H1 (cell line): ENCODE results near the gene TRIM9. TPM values are rescaled to one million over a fixed set of nuclear protein-coding genes. Genes with fewer than 3 reads are reported as not detected.

ENCODE experiments used
- CTCF ChIA-PET: fragments of 300-600 bp; sonication (Branson Sonifier 250); formaldehyde crosslinking; loops from one replicate; lab custom pipeline; 2021; ENCODE audit not compliant: partially characterized antibody; lab: Charles Lee
- POLR2A ChIA-PET: fragments of 300-600 bp; sonication (Branson Sonifier 250); formaldehyde crosslinking; loops from one replicate; lab custom pipeline; 2021; ENCODE audit warnings: inconsistent platforms; ENCODE audit not compliant: partially characterized antibody; lab: Charles Lee
- DNase-seq, 2 experiments: peaks; one replicate each; pipeline versions ENCODE4 v3.0.0 to v3.0.0-alpha.2; 2010 to 2022; ENCODE audit warnings: low spot score in 2 of 2, low read depth in 1 of 2, mixed read lengths in 1 of 2
- FAIRE-seq: peaks from 2 replicates; lab custom pipeline; 2011; peaks lifted over from hg19 to GRCh38; lab: Jason Lieb, UNC
- H2AFZ ChIP-seq: 2 replicates; pipeline ENCODE4 v1.8.1; 2012; ENCODE audit warnings: low read length, inconsistent platforms
- H2AK5ac ChIP-seq: 2 replicates; pipeline ENCODE4 v1.6.1; 2013; ENCODE audit warnings: low read depth, low read length
- H2BK120ac ChIP-seq: replicated peaks from 2 replicates; pipeline ENCODE3; 2013; ENCODE audit warnings: low read depth, low read length, inconsistent platforms
- H2BK12ac ChIP-seq: 2 replicates; pipeline ENCODE4 v1.6.1; 2013; ENCODE audit warnings: low read depth, low read length
- H2BK15ac ChIP-seq: 2 replicates; pipeline ENCODE4 v1.6.1; 2013; ENCODE audit warnings: low read length
- H2BK20ac ChIP-seq: 2 replicates; pipeline ENCODE4 v1.6.1; 2013; ENCODE audit warnings: low read length
- H2BK5ac ChIP-seq: 2 replicates; pipeline ENCODE4 v1.6.1; 2013; ENCODE audit warnings: low read depth, low read length
- H3K14ac ChIP-seq: 2 replicates; pipeline ENCODE4 v1.6.1; 2013; ENCODE audit warnings: inconsistent platforms; ENCODE audit not compliant: insufficient read length
- H3K18ac ChIP-seq: 2 replicates; pipeline ENCODE4 v1.6.1; 2013; ENCODE audit warnings: low read length; ENCODE audit errors: extremely low read depth
- H3K23ac ChIP-seq: 2 replicates; pipeline ENCODE4 v1.6.1; 2013; ENCODE audit warnings: inconsistent platforms; ENCODE audit not compliant: insufficient read length
- H3K23me2 ChIP-seq: 2 replicates; pipeline ENCODE4 v1.6.1; 2013; ENCODE audit warnings: low read depth, low read length
- H3K27ac ChIP-seq: 2 replicates; pipeline ENCODE4 v1.6.1; 2011; ENCODE audit warnings: low read depth, low read length, inconsistent platforms
- H3K27me3 ChIP-seq, 4 experiments: replicated peaks in 1 of 4; 1 replicate in 1 of 4; 2 replicates in 3 of 4; pipeline versions ENCODE4 v1.6.1 to v1.8.1; 2011 to 2013; ENCODE audit warnings: low read length in 3 of 4, mild to moderate bottlenecking in 3 of 4, inconsistent platforms in 2 of 4, mixed read lengths in 2 of 4, moderate library complexity in 1 of 4; ENCODE audit not compliant: control insufficient read depth in 3 of 4, insufficient read depth in 3 of 4; ENCODE audit errors: extremely low read depth in 1 of 4
- H3K36me3 ChIP-seq, 4 experiments: 2 replicates each; pipeline versions ENCODE4 v1.6.1 to v1.8.1; 2011 to 2013; ENCODE audit warnings: mild to moderate bottlenecking in 4 of 4, low read length in 3 of 4, moderate library complexity in 2 of 4, control low read depth in 1 of 4, inconsistent platforms in 1 of 4; ENCODE audit not compliant: insufficient read depth in 4 of 4, control insufficient read depth in 2 of 4
- H3K4ac ChIP-seq: replicated peaks from 2 replicates; pipeline ENCODE3; 2013; ENCODE audit warnings: low read length, low read depth, mixed read lengths, inconsistent platforms; ENCODE audit not compliant: insufficient read length
- H3K4me1 ChIP-seq, 4 experiments: replicated peaks in 1 of 4; 1 replicate in 1 of 4; 2 replicates in 3 of 4; pipeline versions ENCODE4 v1.6.1 to v1.8.1; 2011 to 2013; ENCODE audit warnings: low read length in 3 of 4, inconsistent platforms in 2 of 4, mixed read lengths in 1 of 4; ENCODE audit not compliant: insufficient read depth in 4 of 4, control insufficient read depth in 3 of 4
- H3K4me2 ChIP-seq, 2 experiments: 2 replicates each; pipeline versions ENCODE4 v1.6.1 to v1.8.1; 2011 to 2013; ENCODE audit warnings: low read depth in 2 of 2, low read length in 2 of 2, control low read depth in 1 of 2, inconsistent platforms in 1 of 2, mild to moderate bottlenecking in 1 of 2; ENCODE audit not compliant: insufficient read depth in 1 of 2
- H3K4me3 ChIP-seq, 4 experiments: fragments of 200-600, 300-600 bp in 1 of 4; sonication (generic), shearing (Covaris generic), sonication (Bioruptor Twin) in 1 of 4; 2 replicates each; pipeline versions ENCODE4 v1.5.1 to v1.8.1; 2011 to 2016; ENCODE audit warnings: low read length in 4 of 4, low read depth in 3 of 4, control low read depth in 2 of 4, inconsistent platforms in 2 of 4, mild to moderate bottlenecking in 2 of 4, mixed read lengths in 1 of 4, moderate library complexity in 1 of 4; ENCODE audit not compliant: insufficient read depth in 2 of 4; ENCODE audit errors: extremely low read depth in 1 of 4
- H3K56ac ChIP-seq: replicated peaks from 2 replicates; pipeline ENCODE3; 2013; ENCODE audit warnings: low read depth, mild to moderate bottlenecking, mixed read lengths, low read length, inconsistent platforms; ENCODE audit not compliant: insufficient read length
- H3K79me1 ChIP-seq: 2 replicates; pipeline ENCODE4 v1.6.1; 2013; ENCODE audit warnings: low read depth, low read length, control low read depth
- H3K79me2 ChIP-seq, 2 experiments: 2 replicates each; pipeline versions ENCODE4 v1.6.1 to v1.8.1; 2012 to 2013; ENCODE audit warnings: low read length in 2 of 2, mild to moderate bottlenecking in 2 of 2, inconsistent platforms in 1 of 2; ENCODE audit not compliant: insufficient read depth in 2 of 2, control insufficient read depth in 1 of 2
- H3K9ac ChIP-seq, 4 experiments: replicated peaks in 1 of 4; 1 replicate in 1 of 4; 2 replicates in 3 of 4; pipeline versions ENCODE4 v1.6.1 to v1.8.1; 2011 to 2013; ENCODE audit warnings: low read depth in 3 of 4, low read length in 3 of 4, control low read depth in 2 of 4, mild to moderate bottlenecking in 2 of 4, moderate library complexity in 2 of 4, inconsistent platforms in 1 of 4; ENCODE audit errors: extremely low read depth in 1 of 4
- H3K9me3 ChIP-seq, 2 experiments: 2 replicates each; pipeline versions ENCODE4 v1.6.1 to v1.8.1; 2012 to 2013; ENCODE audit warnings: mild to moderate bottlenecking in 2 of 2, moderate library complexity in 2 of 2, control low read depth in 1 of 2, inconsistent platforms in 1 of 2, low read depth in 1 of 2, low read length in 1 of 2, mixed read lengths in 1 of 2; ENCODE audit not compliant: insufficient read depth in 2 of 2
- H4K20me1 ChIP-seq, 2 experiments: replicated peaks in 1 of 2; 2 replicates each; pipeline versions ENCODE3 to v1.8.1; 2011 to 2013; ENCODE audit warnings: inconsistent platforms in 2 of 2, low read length in 2 of 2, mild to moderate bottlenecking in 1 of 2; ENCODE audit not compliant: insufficient read depth in 2 of 2, control insufficient read depth in 1 of 2
- H4K5ac ChIP-seq: 2 replicates; pipeline ENCODE4 v1.6.1; 2013; ENCODE audit warnings: low read length, low read depth, mixed read lengths, inconsistent platforms; ENCODE audit not compliant: insufficient read length
- H4K8ac ChIP-seq: 2 replicates; pipeline ENCODE4 v1.8.0; 2013; ENCODE audit warnings: mild to moderate bottlenecking, moderate library complexity, low read length, inconsistent platforms; ENCODE audit not compliant: insufficient read depth; ENCODE audit errors: extremely low read depth
- H4K91ac ChIP-seq: replicated peaks from 2 replicates; pipeline ENCODE3; 2013; ENCODE audit warnings: low read length, mixed read lengths, inconsistent platforms; ENCODE audit not compliant: insufficient read length
- ATF3 ChIP-seq: IDR thresholded peaks from 2 replicates; pipeline ENCODE4 v1.6.1; 2011; ENCODE audit warnings: low read depth, mild to moderate bottlenecking, low read length; ENCODE audit not compliant: insufficient read depth
- CBX5 ChIP-seq: fragments of 300-800, 300-1000 bp; sonication (generic); IDR thresholded peaks from 2 replicates; pipeline ENCODE4 v1.7.1; 2016; ENCODE audit warnings: antibody characterized with exemption, low read length, low read depth
- CHD2 ChIP-seq: IDR thresholded peaks from 2 replicates; pipeline ENCODE4 v1.6.1; 2012; ENCODE audit warnings: low read length, improper control_type of control experiment
- EGR1 ChIP-seq: IDR thresholded peaks from 2 replicates; pipeline ENCODE4 v1.6.1; 2011; ENCODE audit warnings: low read depth, low read length, borderline replicate concordance
- EP300 ChIP-seq, 2 experiments: IDR thresholded peaks; 1 replicate in 1 of 2; 2 replicates in 1 of 2; pipeline ENCODE4 v1.6.1; 2011 to 2012; ENCODE audit warnings: low read depth in 2 of 2, low read length in 2 of 2, mild to moderate bottlenecking in 2 of 2, borderline replicate concordance in 1 of 2, inconsistent platforms in 1 of 2, moderate library complexity in 1 of 2
- KDM4A ChIP-seq: IDR thresholded peaks from one replicate; pipeline ENCODE4 v1.7.1; 2012; ENCODE audit warnings: low read depth, mild to moderate bottlenecking, moderate library complexity, low read length, inconsistent platforms; ENCODE audit not compliant: severe bottlenecking
- KDM5A ChIP-seq: fragments of 200-600 bp; IDR thresholded peaks from 2 replicates; pipeline ENCODE4 v1.7.1; 2012; ENCODE audit warnings: mild to moderate bottlenecking, low read length, inconsistent platforms, mixed read lengths
- MAX ChIP-seq: IDR thresholded peaks from 2 replicates; pipeline ENCODE4 v1.6.1; 2012; ENCODE audit warnings: inconsistent platforms
- PHF8 ChIP-seq: fragments of 200-600 bp; sonication (generic); conservative IDR thresholded peaks from 2 replicates; pipeline ENCODE4 v1.7.1; 2012; ENCODE audit warnings: low read depth, mild to moderate bottlenecking, inconsistent platforms, low read length, moderate library complexity
- POU5F1 ChIP-seq: IDR thresholded peaks from 2 replicates; pipeline ENCODE4 v1.6.1; 2011; ENCODE audit warnings: low read depth, mild to moderate bottlenecking, low read length, moderate library complexity
- RBBP5 ChIP-seq: IDR thresholded peaks from 2 replicates; pipeline ENCODE4 v1.7.1; 2012; ENCODE audit warnings: low read depth, mild to moderate bottlenecking, inconsistent platforms, low read length, moderate library complexity, borderline replicate concordance
- RNF2 ChIP-seq: fragments of 200-900, 300-1000 bp; sonication (generic); IDR thresholded peaks from 2 replicates; pipeline ENCODE4 v1.7.1; 2016; ENCODE audit warnings: borderline replicate concordance, low read depth, mild to moderate bottlenecking, antibody characterized with exemption, low read length; ENCODE audit not compliant: poor library complexity, severe bottlenecking; ENCODE audit errors: missing control alignments
- SIRT6 ChIP-seq: IDR thresholded peaks from one replicate; pipeline ENCODE4 v1.7.1; 2012; ENCODE audit warnings: low read length, inconsistent platforms
- YY1 ChIP-seq: IDR thresholded peaks from 2 replicates; pipeline ENCODE4 v1.6.1; 2011; ENCODE audit warnings: low read depth, mild to moderate bottlenecking, low read length
- polyA plus RNA-seq, 7 experiments: library from polyadenylated mRNA; depleted of rRNA in 3 of 7; stranded (reverse) in 5 of 7; unstranded in 2 of 7; fragments of >200 nt in 5 of 7; fragments of 200-250 nt in 2 of 7; gene quantifications; 1 replicate in 5 of 7; 2 replicates in 1 of 7; 4 replicates in 1 of 7; pipeline versions ENCODE4 v1.2.1 to v1.2.3, GENCODE V29; 2011 to 2013; ENCODE audit warnings: missing spikeins in 2 of 7, mixed read lengths in 2 of 7
- total RNA-seq: library from RNA; stranded (reverse); fragmentation: NEBNext Ultra II Directional; extraction: Animal tissue kit (Norgen Biotek cat#: 25700); gene quantifications from 2 replicates; pipeline ENCODE4 v1.2.1, GENCODE V29; 2021

TRIM9 gene
- total and polyA plus RNA-seq, 2 of the 8 experiments (the other 6 are each of a cell fraction or from before 2014, with no cell fraction given): 2.7 to 5.4 TPM

- Histone ChIP-seq H3K79me1 (no peaks in the 10 kb centered on the region), H2BK15ac (no peak overlapping the region; the same call in 1 of the 2 replicates), H4K91ac (no peak overlapping the region), H4K20me1 (no peaks in the 10 kb centered on the region), H3K27ac (no peak overlapping the region), H3K4me2 (0 out of 4 replicates have a peak overlapping the region, but pooled peaks of 1 of the 2 experiments have one; percentile 25), H3K9me3 (no peaks in the 10 kb centered on the region), H2BK120ac (no peak overlapping the region), H2BK20ac (no peak overlapping the region), H3K4me3 (no peak overlapping the region), H3K36me3 (no peaks in the 10 kb centered on the region), H2BK12ac (no peak overlapping the region), H2BK5ac (no peak overlapping the region), H4K5ac (no peak overlapping the region), H3K18ac (no peak overlapping the region), H3K27me3 (no peaks in the 10 kb centered on the region), H2AFZ (0 out of 2 replicates have a peak overlapping the region, but pooled peaks have one; percentile 25), H3K23ac (no peak overlapping the region), H3K4ac (no peak overlapping the region), H3K23me2 (no peaks in the 10 kb centered on the region), H3K56ac (no peak overlapping the region), H4K8ac (no peak overlapping the region), H3K4me1 (peaks cover 0 to 2% (median 0%) of the 10 kb centered on the region in 4 experiments; a peak in 2 of 7 replicates), H3K9ac (no peak overlapping the region), H3K14ac (no peak overlapping the region), H2AK5ac (no peak overlapping the region), H3K79me2 (no peaks in the 10 kb centered on the region)
- POLR2A ChIA-PET: interaction anchor here (1.1 kb wide), 1 partner anchor 9 kb away, joined by 8 read pairs; the partner anchor contains the start of gene TRIM9
- FAIRE-seq (no peak), DNase-seq (no peak)
- CTCF ChIA-PET: interaction anchor here (1.0 to 1.5 kb wide), 8 partner anchors 9 to 114 kb away, joined by 3 to 6 read pairs (median 4); no protein-coding TSS in a partner anchor
- TF ChIP-seq MAX: no peak
- TF ChIP-seq PHF8: no peak
- TF ChIP-seq KDM5A: no peak
- no peak for TF ChIP-seq YY1
- no peak for TF ChIP-seq SIRT6
- no peak for TF ChIP-seq RBBP5
- TF ChIP-seq RNF2: no peak
- no peak for TF ChIP-seq EP300 (IDR thresholded peaks at IDR 0.05; ENCODE audit: borderline replicate concordance in 1 of 2, low read depth in 2 of 2, low read length in 2 of 2)
- TF ChIP-seq CHD2: no peak
- TF ChIP-seq ATF3: no peak
- TF ChIP-seq POU5F1: no peak
- no peak for TF ChIP-seq CBX5
- no peak for TF ChIP-seq EGR1
- TF ChIP-seq KDM4A: no peak
These were observed 9.6 kb upstream of the TRIM9 start for GRCh38 chr14:51104467-51104866.
